A673 (cell line): ENCODE data around the gene METTL25B. TPM values are rescaled to one million over a fixed set of nuclear protein-coding genes. Genes with fewer than 3 reads are reported as not detected.
A peak's percentile ranks its signal among the peaks of the same experiment; 100 is the strongest.

Experiments
- BruUV-seq: library from RNA; stranded (reverse); fragments of 400-500 nt; replicated peaks from 2 replicates; lab custom pipeline; 2021; lab: Mats Ljungman, UMichigan
- CTCF ChIA-PET: fragments of 300-600 bp; sonication (Branson Sonifier 250); formaldehyde crosslinking; loops from one replicate; lab custom pipeline; 2022; ENCODE audit warnings: antibody characterized with exemption; lab: Charles Lee
- POLR2A ChIA-PET: fragments of 300-600 bp; sonication (Branson Sonifier 250); formaldehyde crosslinking; loops from one replicate; lab custom pipeline; 2022; ENCODE audit warnings: antibody characterized with exemption; ENCODE audit not compliant: low non-redundant PET; lab: Charles Lee
- DNase-seq: peaks from one replicate; pipeline ENCODE4 v3.0.0-alpha.2; 2015; ENCODE audit warnings: low spot score
- H3K27ac ChIP-seq: fragments of 200-600 bp; sonication (generic); 2 replicates; pipeline ENCODE4 v1.5.1; 2016; ENCODE audit warnings: mixed run types, low read depth, mild to moderate bottlenecking, mixed read lengths, antibody characterized with exemption, low read length; ENCODE audit not compliant: poor library complexity, severe bottlenecking
- H3K27me3 ChIP-seq: fragments of 200-600 bp; sonication (generic); replicated peaks from 2 replicates; pipeline ENCODE4 v1.6.1; 2017; ENCODE audit warnings: mixed run types, low read depth, mild to moderate bottlenecking, mixed read lengths, antibody characterized with exemption, low read length; ENCODE audit not compliant: insufficient read depth, poor library complexity
- H3K36me3 ChIP-seq: fragments of 200-600 bp; sonication (generic); 2 replicates; pipeline ENCODE4 v1.6.1; 2016; ENCODE audit warnings: mixed run types, mild to moderate bottlenecking, mixed read lengths, antibody characterized with exemption, low read length; ENCODE audit not compliant: insufficient read depth, poor library complexity, severe bottlenecking
- H3K4me1 ChIP-seq: fragments of 200-600 bp; sonication (generic); 2 replicates; pipeline ENCODE4 v1.6.1; 2017; ENCODE audit warnings: mixed run types, mild to moderate bottlenecking, mixed read lengths, antibody characterized with exemption, low read length; ENCODE audit not compliant: insufficient read depth, poor library complexity, severe bottlenecking
- H3K4me3 ChIP-seq: fragments of 200-600 bp; sonication (generic); 2 replicates; pipeline ENCODE4 v1.5.1; 2016; ENCODE audit warnings: low read depth, mixed run types, mild to moderate bottlenecking, mixed read lengths, low read length; ENCODE audit not compliant: poor library complexity, severe bottlenecking
- H3K9me3 ChIP-seq: fragments of 200-600 bp; sonication (generic); 2 replicates; pipeline ENCODE4 v1.6.1; 2016; ENCODE audit warnings: mixed run types, low read depth, mild to moderate bottlenecking, mixed read lengths, antibody characterized with exemption, low read length; ENCODE audit not compliant: poor library complexity, severe bottlenecking
- EZH2 ChIP-seq: fragments of 200-600 bp; sonication (generic); IDR thresholded peaks from 2 replicates; pipeline ENCODE4 v1.6.1; 2017; ENCODE audit warnings: borderline replicate concordance, low read depth, mild to moderate bottlenecking, mixed read lengths, antibody characterized with exemption, low read length; ENCODE audit not compliant: poor library complexity, severe bottlenecking
- intact Hi-C: fragments of 100-400 bp; cut with micrococcal nuclease; formaldehyde crosslinking; loops from one replicate; pipeline ENCODE4 v1.10.0; 2022; ENCODE audit not compliant: unreplicated experiment
- total RNA-seq: library from RNA; stranded (reverse); gene quantifications from 2 replicates; pipeline ENCODE4 v1.2.3, GENCODE V29; 2021
- TF ChIP-seq, protein P1 (sequence below): fragments of 300-800, 200-600 bp; sonication (generic); conservative IDR thresholded peaks from 2 replicates; pipeline ENCODE4 v1.5.1; 2017; ENCODE audit warnings: low read depth, mild to moderate bottlenecking, antibody characterized with exemption, low read length, moderate library complexity, mixed read lengths

The METTL25B gene
- total RNA-seq, 1 experiment from 2014 or later = 20.2 TPM

GRCh38 chr1:156706657-156707416 lies 21.4 kb upstream of the METTL25B start:
- intact Hi-C loops = no loop called here
- peaks cover 34% of the 10 kb centered on the region for H3K4me1 ChIP-seq
- H3K27me3 ChIP-seq = peaks cover 5% of the 10 kb centered on the region
- no TSS peak for BruUV-seq
- POLR2A ChIA-PET = no interaction called here
- peak overlapping the region; percentile 42 for H3K4me3 ChIP-seq
- no peaks in the 10 kb centered on the region for H3K9me3 ChIP-seq
- no peak overlapping the region for H3K27ac ChIP-seq
- TF ChIP-seq EZH2 = no peak
- TF ChIP-seq, protein P1, sequence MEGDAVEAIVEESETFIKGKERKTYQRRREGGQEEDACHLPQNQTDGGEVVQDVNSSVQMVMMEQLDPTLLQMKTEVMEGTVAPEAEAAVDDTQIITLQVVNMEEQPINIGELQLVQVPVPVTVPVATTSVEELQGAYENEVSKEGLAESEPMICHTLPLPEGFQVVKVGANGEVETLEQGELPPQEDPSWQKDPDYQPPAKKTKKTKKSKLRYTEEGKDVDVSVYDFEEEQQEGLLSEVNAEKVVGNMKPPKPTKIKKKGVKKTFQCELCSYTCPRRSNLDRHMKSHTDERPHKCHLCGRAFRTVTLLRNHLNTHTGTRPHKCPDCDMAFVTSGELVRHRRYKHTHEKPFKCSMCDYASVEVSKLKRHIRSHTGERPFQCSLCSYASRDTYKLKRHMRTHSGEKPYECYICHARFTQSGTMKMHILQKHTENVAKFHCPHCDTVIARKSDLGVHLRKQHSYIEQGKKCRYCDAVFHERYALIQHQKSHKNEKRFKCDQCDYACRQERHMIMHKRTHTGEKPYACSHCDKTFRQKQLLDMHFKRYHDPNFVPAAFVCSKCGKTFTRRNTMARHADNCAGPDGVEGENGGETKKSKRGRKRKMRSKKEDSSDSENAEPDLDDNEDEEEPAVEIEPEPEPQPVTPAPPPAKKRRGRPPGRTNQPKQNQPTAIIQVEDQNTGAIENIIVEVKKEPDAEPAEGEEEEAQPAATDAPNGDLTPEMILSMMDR = no peak
- H3K36me3 ChIP-seq = no peaks in the 10 kb centered on the region
- no peak for DNase-seq
- CTCF ChIA-PET = interaction anchor here (0.6 to 4.2 kb wide), 6 partner anchors 8 to 49 kb away, joined by 3 to 48 read pairs (median 6); no protein-coding TSS in a partner anchor

DNA sequence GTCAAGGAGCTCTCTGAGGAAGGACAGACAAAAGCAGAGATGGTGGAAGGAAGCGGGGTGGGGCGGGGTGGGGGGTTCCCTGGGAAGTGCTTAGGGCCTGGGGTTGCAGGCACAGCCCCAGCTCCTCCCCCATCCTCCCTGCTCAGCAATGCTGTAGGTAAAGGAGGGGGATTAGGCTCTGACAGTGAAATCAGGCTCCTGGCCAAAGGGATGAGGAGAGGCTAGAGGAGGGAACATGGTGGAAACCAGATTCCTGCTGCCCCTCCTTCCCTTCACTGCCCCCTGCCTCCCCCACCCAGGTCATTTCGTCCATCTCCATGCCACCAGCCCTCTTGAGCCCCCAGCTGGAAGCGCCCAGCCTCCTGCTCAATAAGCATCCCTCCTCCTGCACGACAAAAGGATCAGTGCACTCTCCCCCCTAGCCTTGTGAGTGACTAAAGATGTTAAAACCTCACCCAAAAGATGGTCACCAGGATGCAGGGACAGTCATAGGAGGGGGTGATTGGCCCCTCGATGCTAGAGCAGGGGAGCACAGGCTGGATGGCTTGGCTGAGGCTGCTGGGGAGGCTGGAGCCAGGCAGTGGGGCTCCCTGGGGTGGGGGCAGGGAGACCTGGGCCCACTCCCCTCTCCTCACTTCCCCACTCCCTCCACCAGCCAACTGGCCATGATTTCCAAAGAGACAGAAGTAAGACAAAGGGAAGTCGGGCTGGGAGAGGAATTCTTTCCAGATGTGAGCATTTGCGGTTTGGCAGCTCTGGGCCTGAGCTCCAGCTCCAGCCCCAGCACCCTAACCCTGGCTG lies 20.7 kb upstream of the METTL25B start:
- no peak for DNase-seq
- no peak overlapping the region for H3K4me3 ChIP-seq
- H3K4me1 ChIP-seq = peaks cover 34% of the 10 kb centered on the region
- POLR2A ChIA-PET = no interaction called here
- H3K27me3 ChIP-seq = peaks cover 5% of the 10 kb centered on the region
- TF ChIP-seq EZH2 = no peak
- TF ChIP-seq, protein P1 = no peak
- intact Hi-C loops = no loop called here
- H3K9me3 ChIP-seq = no peaks in the 10 kb centered on the region
- no peak overlapping the region for H3K27ac ChIP-seq
- CTCF ChIA-PET = interaction anchor here (0.6 to 4.2 kb wide), 3 partner anchors 18 to 31 kb away, joined by 3 to 48 read pairs (median 13); no protein-coding TSS in a partner anchor
- no peaks in the 10 kb centered on the region for H3K36me3 ChIP-seq
- BruUV-seq = no TSS peak

DNA sequence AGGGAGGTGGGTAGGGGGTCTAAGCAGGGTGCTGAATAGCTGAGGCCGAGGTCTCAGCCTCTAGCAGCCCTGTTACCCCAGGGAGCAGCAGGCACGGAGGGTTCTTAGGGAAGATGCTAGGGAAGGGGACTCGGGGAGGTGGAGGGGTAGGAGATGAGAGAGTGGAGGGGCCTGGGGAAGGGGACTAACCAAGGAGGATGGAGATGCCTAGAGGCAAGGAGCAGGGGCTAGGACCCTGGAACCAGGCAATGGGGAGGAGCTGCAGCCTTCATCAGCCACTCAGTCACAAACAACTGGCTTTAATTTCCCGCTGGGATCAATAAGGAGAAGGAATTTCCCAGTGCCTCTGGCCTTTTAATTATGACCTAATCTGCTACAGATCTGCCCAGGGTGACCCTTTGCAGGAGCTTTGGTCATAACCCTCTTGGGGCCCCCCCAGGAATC lies 20.0 kb upstream of the METTL25B start:
- TF ChIP-seq EZH2 = no peak
- TF ChIP-seq, protein P1 = no peak
- peaks cover 31% of the 10 kb centered on the region for H3K4me1 ChIP-seq
- intact Hi-C loops = no loop called here
- no TSS peak for BruUV-seq
- peaks cover 5% of the 10 kb centered on the region for H3K27me3 ChIP-seq
- POLR2A ChIA-PET = no interaction called here
- CTCF ChIA-PET = interaction anchor here (3.5 to 4.2 kb wide), 2 partner anchors 18 to 19 kb away, joined by 13 to 48 read pairs; no protein-coding TSS in a partner anchor
- H3K9me3 ChIP-seq = no peaks in the 10 kb centered on the region
- no peak overlapping the region for H3K27ac ChIP-seq
- H3K36me3 ChIP-seq = no peaks in the 10 kb centered on the region
- DNase-seq = no peak
- H3K4me3 ChIP-seq = no peak overlapping the region
